Inferior parietal cortex (tissue), 1 donor: ENCODE results near the gene FUCA1.
"Not testable (repeated sequence)": the region's sequence is repeated elsewhere in the genome, so short reads cannot be mapped to it uniquely, and the experiment has no call there.

ENCODE experiments used
- DNase-seq: peaks from one replicate; pipeline ENCODE4 v3.0.0-alpha.2; 2016; ENCODE audit errors: extremely low spot score

FUCA1 gene

GRCh38 chr1:23895993-23896392, 27.9 kb upstream of the FUCA1 start:
- no peak for DNase-seq

GRCh38 chr1:23895082-23895481, 27.0 kb upstream of the FUCA1 start:
- no peak for DNase-seq

GRCh38 chr1:23889074-23889473, 21.0 kb upstream of the FUCA1 start:
- no peak for DNase-seq

- no peak for DNase-seq
Observed at GRCh38 chr1:23885222-23885621, 17.1 kb upstream of the FUCA1 start.

- no peak for DNase-seq
Observed at GRCh38 chr1:23882746-23883145, 14.7 kb upstream of the FUCA1 start.

- DNase-seq: no peak
Observed at GRCh38 chr1:23879809-23880208, 11.7 kb upstream of the FUCA1 start.

- no peak for DNase-seq
Observed at GRCh38 chr1:23878668-23879067, 10.6 kb upstream of the FUCA1 start.

- DNase-seq: no peak
Observed at GRCh38 chr1:23875382-23875781, 7.3 kb upstream of the FUCA1 start.

- no peak for DNase-seq
Observed at GRCh38 chr1:23872421-23872820, 4.3 kb upstream of the FUCA1 start.

GRCh38 chr1:23869051-23869450, 961 bp upstream of the FUCA1 start:
- no peak for DNase-seq

- DNase-seq: no peak
Observed at GRCh38 chr1:23868557-23869016, 497 bp upstream of the FUCA1 start.

- DNase-seq: no peak
Observed at GRCh38 chr1:23867542-23867894, 572 bp downstream of the FUCA1 start.

- no peak for DNase-seq
Observed at GRCh38 chr1:23865543-23865930, 2.6 kb downstream of the FUCA1 start.

GRCh38 chr1:23864801-23865542, 3.1 kb downstream of the FUCA1 start:
- DNase-seq: no peak

- DNase-seq: no peak
Observed at GRCh38 chr1:23862640-23863039, 5.5 kb downstream of the FUCA1 start.

- DNase-seq: no peak
Observed at GRCh38 chr1:23854568-23854967, 13.5 kb downstream of the FUCA1 start.

- not testable (repeated sequence) for DNase-seq
Observed at GRCh38 chr1:23853124-23853523, 15.0 kb downstream of the FUCA1 start.

- not testable (repeated sequence) for DNase-seq
Observed at GRCh38 chr1:23851406-23851805, 16.7 kb downstream of the FUCA1 start.

GRCh38 chr1:23848673-23849616, 19.1 kb downstream of the FUCA1 start:
- DNase-seq: no peak

GRCh38 chr1:23847482-23848095, 20.5 kb downstream of the FUCA1 start:
- DNase-seq: not testable (repeated sequence)

GRCh38 chr1:23845163-23845562, 22.9 kb downstream of the FUCA1 start:
- DNase-seq: no peak

GRCh38 chr1:23843644-23844043, 24.4 kb downstream of the FUCA1 start:
- no peak for DNase-seq
